Ovary (tissue), 3 donors: ENCODE measurements around the gene PNPLA1.

Experiments
- POLR2A ChIP-seq: fragments of 450-650 bp; IDR thresholded peaks from one replicate; pipeline ENCODE4 v1.6.1; 2017; ENCODE audit warnings: antibody characterized with exemption, mild to moderate bottlenecking, moderate library complexity
- TF ChIP-seq, protein P1 (sequence below), 3 donors: fragments of 450-650 bp in 2 of 3; fragments of 200-600 bp in 1 of 3; IDR thresholded peaks; one replicate each; pipeline versions ENCODE4 v1.5.1 to v1.8.0; 2016 to 2022; ENCODE audit warnings: antibody characterized with exemption in 3 of 3, mild to moderate bottlenecking in 1 of 3
- donor health status: DM: no; HTN: no; CAD: no.

DNA sequence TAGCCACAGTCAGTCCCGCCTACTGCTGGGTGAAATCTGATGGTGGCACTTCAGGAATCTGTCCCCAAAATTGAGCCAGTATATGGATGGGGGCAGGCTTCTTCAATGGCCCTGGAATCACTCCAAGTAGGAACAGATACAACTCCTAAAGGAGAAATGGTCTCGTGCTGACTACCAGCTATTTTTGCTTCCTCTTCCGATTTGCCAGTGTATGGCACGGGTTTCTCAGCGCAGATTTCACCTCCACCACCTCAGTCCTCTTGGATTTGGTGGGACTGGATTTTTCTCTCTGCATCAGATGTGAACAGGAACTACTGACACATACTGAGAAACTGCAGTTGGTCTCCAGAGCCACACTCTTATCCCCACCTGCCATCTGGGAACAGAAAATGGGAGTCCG is 27.2 kb downstream of the PNPLA1 start:
- no peak for TF ChIP-seq POLR2A
- TF ChIP-seq, protein P1, sequence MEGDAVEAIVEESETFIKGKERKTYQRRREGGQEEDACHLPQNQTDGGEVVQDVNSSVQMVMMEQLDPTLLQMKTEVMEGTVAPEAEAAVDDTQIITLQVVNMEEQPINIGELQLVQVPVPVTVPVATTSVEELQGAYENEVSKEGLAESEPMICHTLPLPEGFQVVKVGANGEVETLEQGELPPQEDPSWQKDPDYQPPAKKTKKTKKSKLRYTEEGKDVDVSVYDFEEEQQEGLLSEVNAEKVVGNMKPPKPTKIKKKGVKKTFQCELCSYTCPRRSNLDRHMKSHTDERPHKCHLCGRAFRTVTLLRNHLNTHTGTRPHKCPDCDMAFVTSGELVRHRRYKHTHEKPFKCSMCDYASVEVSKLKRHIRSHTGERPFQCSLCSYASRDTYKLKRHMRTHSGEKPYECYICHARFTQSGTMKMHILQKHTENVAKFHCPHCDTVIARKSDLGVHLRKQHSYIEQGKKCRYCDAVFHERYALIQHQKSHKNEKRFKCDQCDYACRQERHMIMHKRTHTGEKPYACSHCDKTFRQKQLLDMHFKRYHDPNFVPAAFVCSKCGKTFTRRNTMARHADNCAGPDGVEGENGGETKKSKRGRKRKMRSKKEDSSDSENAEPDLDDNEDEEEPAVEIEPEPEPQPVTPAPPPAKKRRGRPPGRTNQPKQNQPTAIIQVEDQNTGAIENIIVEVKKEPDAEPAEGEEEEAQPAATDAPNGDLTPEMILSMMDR (IDR thresholded peaks at IDR 0.05): no peak
